Nephron (organoid): Measurements from ENCODE around the gene FAM217A.
A peak's percentile ranks its signal among the peaks of the same experiment; 100 is the strongest.
"Not testable (repeated sequence)": the region's sequence is repeated elsewhere in the genome, so short reads cannot be mapped to it uniquely, and the experiment has no call there.

Source experiments
- H3K27ac Mint-ChIP-seq, 3 experiments: 2 replicates each; pipeline ENCODE4 v1.8.0; 2020; ENCODE audit warnings: mixed read lengths in 3 of 3, mild to moderate bottlenecking in 2 of 3, moderate library complexity in 1 of 3
- H3K27me3 Mint-ChIP-seq: 2 replicates; pipeline ENCODE4 v1.8.0; 2021; ENCODE audit warnings: low read depth, mild to moderate bottlenecking, moderate library complexity, mixed read lengths
- H3K36me3 Mint-ChIP-seq: 2 replicates; pipeline ENCODE4 v1.8.0; 2020; ENCODE audit warnings: low read depth, mixed read lengths
- H3K4me1 Mint-ChIP-seq: 2 replicates; pipeline ENCODE4 v1.8.0; 2020; ENCODE audit warnings: mixed read lengths
- H3K4me3 Mint-ChIP-seq, 3 experiments: 2 replicates each; pipeline ENCODE4 v1.8.0; 2020; ENCODE audit warnings: mild to moderate bottlenecking in 3 of 3, mixed read lengths in 3 of 3, moderate library complexity in 2 of 3
- H3K9me3 Mint-ChIP-seq: 2 replicates; pipeline ENCODE4 v1.8.0; 2020; ENCODE audit warnings: mixed read lengths
- TF ChIP-seq, protein P1 (sequence below), 3 experiments: fragments of 200-600 bp; sonication (generic); IDR thresholded peaks; one replicate each; pipeline ENCODE4 v1.5.0; 2021; ENCODE audit warnings: antibody characterized with exemption in 3 of 3; ENCODE audit not compliant: unreplicated experiment in 3 of 3

The FAM217A gene

DNA sequence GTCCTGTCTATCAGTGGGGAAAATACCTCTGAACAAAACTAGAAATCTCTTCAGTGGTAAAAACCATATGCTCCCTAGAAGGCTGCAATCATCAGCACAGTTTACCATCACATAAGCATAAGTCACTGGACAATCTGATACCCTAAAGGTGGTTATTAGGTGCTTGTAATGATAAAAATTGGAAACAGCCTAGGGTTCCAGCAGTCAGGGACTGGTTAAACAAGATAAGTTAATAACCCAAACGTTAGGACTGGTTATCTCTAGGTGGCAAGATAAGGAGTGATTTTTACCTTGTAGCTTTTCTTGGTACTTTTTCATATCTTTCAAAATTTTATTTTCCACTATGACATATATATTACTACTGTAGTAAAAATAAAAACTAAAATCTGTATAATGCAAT, 45.4 kb upstream of the FAM217A start:
- Mint-ChIP-seq H3K4me3 (no peak overlapping the region), H3K4me1 (no peaks in the 10 kb centered on the region), H3K36me3 (peaks cover 74% of the 10 kb centered on the region), H3K27me3 (no peaks in the 10 kb centered on the region), H3K27ac (no peak overlapping the region), H3K9me3 (peaks cover 5% of the 10 kb centered on the region)
- TF ChIP-seq, protein P1, sequence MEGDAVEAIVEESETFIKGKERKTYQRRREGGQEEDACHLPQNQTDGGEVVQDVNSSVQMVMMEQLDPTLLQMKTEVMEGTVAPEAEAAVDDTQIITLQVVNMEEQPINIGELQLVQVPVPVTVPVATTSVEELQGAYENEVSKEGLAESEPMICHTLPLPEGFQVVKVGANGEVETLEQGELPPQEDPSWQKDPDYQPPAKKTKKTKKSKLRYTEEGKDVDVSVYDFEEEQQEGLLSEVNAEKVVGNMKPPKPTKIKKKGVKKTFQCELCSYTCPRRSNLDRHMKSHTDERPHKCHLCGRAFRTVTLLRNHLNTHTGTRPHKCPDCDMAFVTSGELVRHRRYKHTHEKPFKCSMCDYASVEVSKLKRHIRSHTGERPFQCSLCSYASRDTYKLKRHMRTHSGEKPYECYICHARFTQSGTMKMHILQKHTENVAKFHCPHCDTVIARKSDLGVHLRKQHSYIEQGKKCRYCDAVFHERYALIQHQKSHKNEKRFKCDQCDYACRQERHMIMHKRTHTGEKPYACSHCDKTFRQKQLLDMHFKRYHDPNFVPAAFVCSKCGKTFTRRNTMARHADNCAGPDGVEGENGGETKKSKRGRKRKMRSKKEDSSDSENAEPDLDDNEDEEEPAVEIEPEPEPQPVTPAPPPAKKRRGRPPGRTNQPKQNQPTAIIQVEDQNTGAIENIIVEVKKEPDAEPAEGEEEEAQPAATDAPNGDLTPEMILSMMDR (IDR thresholded peaks at IDR 0.05; ENCODE audit: unreplicated experiment in 3 of 3) = no peak

DNA sequence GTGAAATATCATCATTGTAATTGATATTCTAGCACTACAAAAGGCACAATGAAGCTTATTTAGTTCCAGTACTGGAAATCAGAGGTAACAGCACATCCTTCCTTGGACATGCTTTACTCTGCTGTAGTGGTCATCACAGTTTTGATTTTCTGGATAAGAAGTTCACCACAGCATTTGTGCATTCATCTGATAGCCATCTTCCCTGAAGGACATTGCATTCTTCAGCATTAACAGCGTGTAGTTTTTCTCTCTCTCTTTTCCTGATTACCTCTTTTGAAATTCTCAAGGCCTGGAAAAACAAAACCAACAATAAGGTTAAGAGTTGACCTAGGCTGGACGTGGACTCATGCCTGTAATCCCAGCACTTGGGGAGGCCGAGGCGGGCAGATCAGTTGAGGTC, 36.8 kb upstream of the FAM217A start:
- Mint-ChIP-seq H3K9me3 (peaks cover 24% of the 10 kb centered on the region), H3K27me3 (no peaks in the 10 kb centered on the region), H3K27ac (no peak overlapping the region), H3K4me3 (no peak overlapping the region), H3K4me1 (no peaks in the 10 kb centered on the region), H3K36me3 (peaks cover 49% of the 10 kb centered on the region)
- TF ChIP-seq, protein P1 (IDR thresholded peaks at IDR 0.05; ENCODE audit: unreplicated experiment in 3 of 3) = no peak

GRCh38 chr6:4114123-4114522, 35.2 kb upstream of the FAM217A start:
- H3K4me1 Mint-ChIP-seq = peaks cover 7% of the 10 kb centered on the region
- no peak overlapping the region for H3K27ac Mint-ChIP-seq
- peaks cover 24% of the 10 kb centered on the region for H3K9me3 Mint-ChIP-seq
- TF ChIP-seq, protein P1 (IDR thresholded peaks at IDR 0.05; ENCODE audit: unreplicated experiment in 3 of 3) = no peak
- H3K36me3 Mint-ChIP-seq = peaks cover 43% of the 10 kb centered on the region
- no peaks in the 10 kb centered on the region for H3K27me3 Mint-ChIP-seq
- H3K4me3 Mint-ChIP-seq = no peak overlapping the region

GRCh38 chr6:4113649-4114048, 34.7 kb upstream of the FAM217A start:
- H3K4me3 Mint-ChIP-seq = no peak overlapping the region
- H3K27me3 Mint-ChIP-seq = no peaks in the 10 kb centered on the region
- peaks cover 41% of the 10 kb centered on the region for H3K36me3 Mint-ChIP-seq
- peaks cover 12% of the 10 kb centered on the region for H3K4me1 Mint-ChIP-seq
- no peak overlapping the region for H3K27ac Mint-ChIP-seq
- peaks cover 24% of the 10 kb centered on the region for H3K9me3 Mint-ChIP-seq
- TF ChIP-seq, protein P1 (IDR thresholded peaks at IDR 0.05; ENCODE audit: unreplicated experiment in 3 of 3) = no peak

- Mint-ChIP-seq H3K27me3 (no peaks in the 10 kb centered on the region), H3K36me3 (peaks cover 33% of the 10 kb centered on the region)
Observed at GRCh38 chr6:4112366-4112765, 33.4 kb upstream of the FAM217A start.

DNA sequence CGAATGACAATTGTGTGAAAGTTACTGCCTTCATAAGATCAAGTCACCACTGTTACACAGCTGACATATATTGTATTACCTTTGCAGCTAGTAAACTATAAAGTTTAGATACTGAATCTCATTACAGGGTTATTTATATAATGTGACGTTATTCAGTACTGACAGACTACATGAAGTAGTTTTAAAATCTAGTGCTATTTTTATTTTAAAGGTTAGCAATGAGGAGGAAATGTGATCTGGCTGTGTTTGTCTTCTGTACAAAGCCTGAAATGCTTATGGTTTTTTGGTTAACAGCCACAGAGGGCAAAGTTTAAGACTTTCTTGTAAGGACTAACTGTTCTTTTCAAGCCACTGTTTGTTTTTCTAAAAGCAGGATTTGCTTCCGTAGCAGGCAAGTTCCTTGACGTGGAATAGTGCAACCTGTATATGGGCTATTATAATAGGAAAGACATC, 30.5 kb upstream of the FAM217A start:
- H3K27ac Mint-ChIP-seq = peak overlapping the region in 1 of 3 experiments; percentile 50
- H3K27me3 Mint-ChIP-seq, H3K4me3 Mint-ChIP-seq, H3K36me3 Mint-ChIP-seq: not testable (repeated sequence)
- H3K9me3 Mint-ChIP-seq = peaks cover 19% of the 10 kb centered on the region
- peaks cover 20% of the 10 kb centered on the region for H3K4me1 Mint-ChIP-seq

More at GRCh38 chr6:4112366-4112765, 33.4 kb upstream of the FAM217A start:
- Mint-ChIP-seq H3K9me3 (peaks cover 24% of the 10 kb centered on the region), H3K4me3 (no peak overlapping the region), H3K27ac (no peak overlapping the region), H3K4me1 (peaks cover 20% of the 10 kb centered on the region)
- TF ChIP-seq, protein P1 (IDR thresholded peaks at IDR 0.05; ENCODE audit: unreplicated experiment in 3 of 3) = no peak
